HEK293T (cell line): Measurements from ENCODE around the gene RAB5B.

Experiments
- ARNT ChIP-seq: fragments of 450-650 bp; IDR thresholded peaks from 2 replicates; pipeline ENCODE4 v1.6.1; 2017; ENCODE audit warnings: mild to moderate bottlenecking
- CTBP1 ChIP-seq: fragments of 450-650 bp; IDR thresholded peaks from 2 replicates; pipeline ENCODE4 v1.6.1; 2016; ENCODE audit warnings: borderline replicate concordance
- ELF4 ChIP-seq: fragments of 450-650 bp; IDR thresholded peaks from 2 replicates; pipeline ENCODE4 v1.6.1; 2017; ENCODE audit warnings: antibody characterized with exemption
- FOXM1 ChIP-seq: fragments of 450-650 bp; IDR thresholded peaks from 2 replicates; pipeline ENCODE4 v1.6.1; 2017; ENCODE audit warnings: mild to moderate bottlenecking, borderline replicate concordance
- SP1 ChIP-seq: fragments of 450-650 bp; IDR thresholded peaks from 2 replicates; pipeline ENCODE4 v1.6.1; 2017
- SUZ12 ChIP-seq: fragments of 450-650 bp; IDR thresholded peaks from 2 replicates; pipeline ENCODE4 v1.6.1; 2016; ENCODE audit warnings: mild to moderate bottlenecking
- TARDBP ChIP-seq: fragments of 450-650 bp; IDR thresholded peaks from 2 replicates; pipeline ENCODE4 v1.6.1; 2016
- ZNF384 ChIP-seq: fragments of 450-650 bp; IDR thresholded peaks from 2 replicates; pipeline ENCODE4 v1.6.1; 2016

- TF ChIP-seq SP1, result no peak
- TF ChIP-seq FOXM1, result no peak
- TF ChIP-seq ARNT, result no peak
- TF ChIP-seq ELF4, result no peak
- no peak for TF ChIP-seq TARDBP
- TF ChIP-seq CTBP1, result no peak
- no peak for TF ChIP-seq ZNF384
- no peak for TF ChIP-seq SUZ12
Measured at GRCh38 chr12:55946553-55946952, 27.3 kb upstream of the RAB5B start.
